ENCODE measurements around the gene ZNF286A. TPM values are rescaled to one million over a fixed set of nuclear protein-coding genes. Genes with fewer than 3 reads are reported as not detected.
"Not testable (repeated sequence)": the region's sequence is repeated elsewhere in the genome, so short reads cannot be mapped to it uniquely, and the experiment has no call there.

Gene ZNF286A
- total RNA-seq, 1 donor, result 42.3 TPM

DNA sequence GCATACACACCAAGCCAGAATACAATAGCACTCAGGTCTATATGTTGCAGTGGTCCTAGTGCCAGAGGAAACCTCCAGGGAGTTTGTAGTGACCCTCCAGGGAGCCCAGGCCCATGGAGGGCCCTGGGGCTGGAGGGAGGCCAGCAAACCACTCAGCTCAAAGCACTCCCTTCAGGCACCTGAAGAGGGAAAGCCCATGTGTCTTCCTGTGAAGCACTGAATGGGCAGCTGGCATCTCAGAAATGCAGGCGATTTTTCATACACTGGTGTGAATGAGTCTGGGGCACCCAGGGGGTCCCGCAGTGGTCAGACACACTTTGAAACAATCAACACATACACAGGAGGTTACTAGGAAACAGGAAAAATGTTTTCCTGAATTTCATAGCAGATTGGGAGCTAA, 45.3 kb downstream of the ZNF286A start:
- DNase-seq (ENCODE audit: low read depth), result no peak
- TF ChIP-seq, protein P1, sequence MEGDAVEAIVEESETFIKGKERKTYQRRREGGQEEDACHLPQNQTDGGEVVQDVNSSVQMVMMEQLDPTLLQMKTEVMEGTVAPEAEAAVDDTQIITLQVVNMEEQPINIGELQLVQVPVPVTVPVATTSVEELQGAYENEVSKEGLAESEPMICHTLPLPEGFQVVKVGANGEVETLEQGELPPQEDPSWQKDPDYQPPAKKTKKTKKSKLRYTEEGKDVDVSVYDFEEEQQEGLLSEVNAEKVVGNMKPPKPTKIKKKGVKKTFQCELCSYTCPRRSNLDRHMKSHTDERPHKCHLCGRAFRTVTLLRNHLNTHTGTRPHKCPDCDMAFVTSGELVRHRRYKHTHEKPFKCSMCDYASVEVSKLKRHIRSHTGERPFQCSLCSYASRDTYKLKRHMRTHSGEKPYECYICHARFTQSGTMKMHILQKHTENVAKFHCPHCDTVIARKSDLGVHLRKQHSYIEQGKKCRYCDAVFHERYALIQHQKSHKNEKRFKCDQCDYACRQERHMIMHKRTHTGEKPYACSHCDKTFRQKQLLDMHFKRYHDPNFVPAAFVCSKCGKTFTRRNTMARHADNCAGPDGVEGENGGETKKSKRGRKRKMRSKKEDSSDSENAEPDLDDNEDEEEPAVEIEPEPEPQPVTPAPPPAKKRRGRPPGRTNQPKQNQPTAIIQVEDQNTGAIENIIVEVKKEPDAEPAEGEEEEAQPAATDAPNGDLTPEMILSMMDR (IDR thresholded peaks at IDR 0.05; ENCODE audit: insufficient read depth, low read depth, low read length), result no peak
- H3K4me3 ChIP-seq (ENCODE audit: low read depth, low read length), result no peak overlapping the region

DNA sequence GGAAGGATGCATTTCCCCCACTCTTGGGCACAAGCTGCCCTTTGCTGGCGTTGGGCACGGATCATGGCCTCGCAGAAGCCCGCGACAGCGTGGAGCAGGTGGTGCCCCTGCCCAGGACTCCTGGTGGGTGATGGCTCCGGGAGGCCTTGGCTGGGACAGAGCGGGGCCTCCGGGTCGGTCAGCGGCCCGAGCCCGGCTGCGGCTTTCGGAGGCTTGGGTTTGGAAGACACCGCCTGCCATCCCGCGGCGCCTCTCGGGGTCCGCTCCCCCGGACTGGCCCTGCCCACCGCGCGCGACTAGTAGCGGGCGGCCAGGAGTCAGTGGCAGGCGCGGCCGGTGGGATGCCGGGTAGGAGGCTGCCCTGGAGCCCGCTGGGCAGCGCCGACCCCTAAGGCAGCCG, 49.9 kb downstream of the ZNF286A start:
- not testable (repeated sequence) for H3K4me3 ChIP-seq (ENCODE audit: low read depth, low read length); DNase-seq (ENCODE audit: low read depth)

GRCh38 chr17:15768865-15769533, 69.4 kb downstream of the ZNF286A start:
- DNase-seq (ENCODE audit: low read depth); H3K4me3 ChIP-seq (ENCODE audit: low read depth, low read length): not testable (repeated sequence)

Small RNAs within 50 kb of the gene (small RNA-seq; reads per million reads assigned to genes)
- gene ZNF29P, result not detected

Other genes starting within 250 kb of the ZNF286A start
- gene CDRT4, start 232.1 kb upstream of the ZNF286A start, total RNA-seq, result 5.2 and 6.5 TPM in 2 replicates
- gene TVP23C, start 136.3 kb upstream of the ZNF286A start, total RNA-seq, result 45.4 and 52.7 TPM in 2 replicates
- gene FBXW10B, start 80.0 kb upstream of the ZNF286A start, total RNA-seq, result under 0.01 and 0.43 TPM in 2 replicates
- 30.0 and 55.3 TPM in 2 replicates for gene TRIM16, start 15.4 kb upstream of the ZNF286A start, total RNA-seq
- under 0.01 TPM in 1 of 2 replicates, not detected in the other for gene TBC1D26, start 32.5 kb downstream of the ZNF286A start, total RNA-seq
- 14.8 and 50.5 TPM in 2 replicates for gene ADORA2B, start 245.4 kb downstream of the ZNF286A start, total RNA-seq